ENCODE data around the gene POM121C.
"Not testable (repeated sequence)": the region's sequence is repeated elsewhere in the genome, so short reads cannot be mapped to it uniquely, and the experiment has no call there.

The POM121C gene

GRCh38 chr7:75423481-75423880 lies 62.6 kb downstream of the POM121C start:
- DNase-seq (ENCODE audit: low spot score): not testable (repeated sequence)

GRCh38 chr7:75421798-75422710 lies 64.0 kb downstream of the POM121C start:
- not testable (repeated sequence) for DNase-seq (ENCODE audit: low spot score)

- DNase-seq (ENCODE audit: low spot score): not testable (repeated sequence)
Observed at GRCh38 chr7:75420152-75420551, 65.9 kb downstream of the POM121C start.

GRCh38 chr7:75419693-75420092 lies 66.4 kb downstream of the POM121C start:
- DNase-seq (ENCODE audit: low spot score): not testable (repeated sequence)

GRCh38 chr7:75419210-75419609 lies 66.9 kb downstream of the POM121C start:
- DNase-seq (ENCODE audit: low spot score): not testable (repeated sequence)

- DNase-seq (ENCODE audit: low spot score): not testable (repeated sequence)
Observed at GRCh38 chr7:75418292-75418858, 67.7 kb downstream of the POM121C start.

GRCh38 chr7:75416787-75417186 lies 69.3 kb downstream of the POM121C start:
- not testable (repeated sequence) for DNase-seq (ENCODE audit: low spot score)

- DNase-seq (ENCODE audit: low spot score): not testable (repeated sequence)
Observed at GRCh38 chr7:75415829-75416373, 70.2 kb downstream of the POM121C start.

GRCh38 chr7:75415428-75415817 lies 70.7 kb downstream of the POM121C start:
- DNase-seq (ENCODE audit: low spot score): not testable (repeated sequence)

- not testable (repeated sequence) for DNase-seq (ENCODE audit: low spot score)
Observed at GRCh38 chr7:75414708-75415427, 71.2 kb downstream of the POM121C start.

- DNase-seq (ENCODE audit: low spot score): not testable (repeated sequence)
Observed at GRCh38 chr7:75414204-75414603, 71.9 kb downstream of the POM121C start.

GRCh38 chr7:75410823-75411173 lies 75.3 kb downstream of the POM121C start:
- DNase-seq (ENCODE audit: low spot score): not testable (repeated sequence)

GRCh38 chr7:75409880-75410822 lies 75.9 kb downstream of the POM121C start:
- DNase-seq (ENCODE audit: low spot score): not testable (repeated sequence)

GRCh38 chr7:75404663-75405062 lies 81.4 kb downstream of the POM121C start:
- DNase-seq (ENCODE audit: low spot score): not testable (repeated sequence)

- DNase-seq (ENCODE audit: low spot score): not testable (repeated sequence)
Observed at GRCh38 chr7:75403455-75404443, 82.3 kb downstream of the POM121C start.

GRCh38 chr7:75400575-75400974 lies 85.5 kb downstream of the POM121C start:
- not testable (repeated sequence) for DNase-seq (ENCODE audit: low spot score)

GRCh38 chr7:75398771-75399700 lies 87.1 kb downstream of the POM121C start:
- not testable (repeated sequence) for DNase-seq (ENCODE audit: low spot score)

GRCh38 chr7:75397865-75398264 lies 88.2 kb downstream of the POM121C start:
- DNase-seq (ENCODE audit: low spot score): not testable (repeated sequence)

- DNase-seq (ENCODE audit: low spot score): not testable (repeated sequence)
Observed at GRCh38 chr7:75395329-75395728, 90.8 kb downstream of the POM121C start, which contains the start of gene TRIM73. TRIM73 (plus strand) TSS chr7:75395629; CDS start chr7:75398934, 3,305 bp downstream.
